ENCODE results near the gene ZCCHC18. TPM values are rescaled to one million over a fixed set of nuclear protein-coding genes. Genes with fewer than 3 reads are reported as not detected.

Gene ZCCHC18
- total RNA-seq, 1 experiment from 2014 or later = not detected

GRCh38 chrX:104135677-104136076 is 23.4 kb downstream of the ZCCHC18 start:
- no peak for ATAC-seq
- Histone ChIP-seq H4K20me1 (ENCODE audit: insufficient read depth) (no peaks in the 10 kb centered on the region), H3K9me3 (ENCODE audit: control insufficient read depth in 1 of 2, insufficient read depth in 1 of 2, low read depth in 1 of 2, low read length in 2 of 2) (no peaks in the 10 kb centered on the region), H3K4me1 (ENCODE audit: control insufficient read depth in 1 of 2, insufficient read depth in 2 of 2, low read length in 2 of 2) (0 out of 4 replicates have a peak, but pooled peaks cover 0 to 2% of the 10 kb centered on the region in 2 experiments), H3K27ac (ENCODE audit: low read depth, low read length) (no peak overlapping the region), H3K4me2 (ENCODE audit: low read length) (no peak overlapping the region), H3K9ac (ENCODE audit: low read length) (no peak overlapping the region), H3K79me2 (ENCODE audit: insufficient read depth, low read length) (no peaks in the 10 kb centered on the region), H3K27me3 (ENCODE audit: insufficient read depth, low read length) (no peaks in the 10 kb centered on the region), H2AFZ (ENCODE audit: low read depth, low read length, poor library complexity, severe bottlenecking) (no peak overlapping the region), H3K36me3 (ENCODE audit: control insufficient read depth in 1 of 2, insufficient read depth in 2 of 2, low read length in 2 of 2) (no peaks in the 10 kb centered on the region), H3K4me3 (replicated peaks in 1 of 2; ENCODE audit: low read depth in 1 of 2, low read length in 2 of 2) (no peak overlapping the region), H3K9me2 (ENCODE audit: insufficient read depth) (no peaks in the 10 kb centered on the region)
- no peak for TF ChIP-seq FOSL1 (IDR thresholded peaks at IDR 0.05; ENCODE audit: low read depth)
- TF ChIP-seq EZH2phosphoT487 (IDR thresholded peaks at IDR 0.05; ENCODE audit: borderline replicate concordance) = no peak
- TF ChIP-seq, protein P1, sequence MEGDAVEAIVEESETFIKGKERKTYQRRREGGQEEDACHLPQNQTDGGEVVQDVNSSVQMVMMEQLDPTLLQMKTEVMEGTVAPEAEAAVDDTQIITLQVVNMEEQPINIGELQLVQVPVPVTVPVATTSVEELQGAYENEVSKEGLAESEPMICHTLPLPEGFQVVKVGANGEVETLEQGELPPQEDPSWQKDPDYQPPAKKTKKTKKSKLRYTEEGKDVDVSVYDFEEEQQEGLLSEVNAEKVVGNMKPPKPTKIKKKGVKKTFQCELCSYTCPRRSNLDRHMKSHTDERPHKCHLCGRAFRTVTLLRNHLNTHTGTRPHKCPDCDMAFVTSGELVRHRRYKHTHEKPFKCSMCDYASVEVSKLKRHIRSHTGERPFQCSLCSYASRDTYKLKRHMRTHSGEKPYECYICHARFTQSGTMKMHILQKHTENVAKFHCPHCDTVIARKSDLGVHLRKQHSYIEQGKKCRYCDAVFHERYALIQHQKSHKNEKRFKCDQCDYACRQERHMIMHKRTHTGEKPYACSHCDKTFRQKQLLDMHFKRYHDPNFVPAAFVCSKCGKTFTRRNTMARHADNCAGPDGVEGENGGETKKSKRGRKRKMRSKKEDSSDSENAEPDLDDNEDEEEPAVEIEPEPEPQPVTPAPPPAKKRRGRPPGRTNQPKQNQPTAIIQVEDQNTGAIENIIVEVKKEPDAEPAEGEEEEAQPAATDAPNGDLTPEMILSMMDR (IDR thresholded peaks at IDR 0.05 in 2 of 3, conservative IDR thresholded peaks at IDR 0.05 in 1 of 3; ENCODE audit: borderline replicate concordance in 1 of 3, insufficient read depth in 1 of 3, low read depth in 2 of 3, low read length in 2 of 3) = no peak
- no peak for TF ChIP-seq POLR2AphosphoS5 (IDR thresholded peaks at IDR 0.05; ENCODE audit: low read depth, low read length)
- no peak for TF ChIP-seq SP1 (IDR thresholded peaks at IDR 0.05; ENCODE audit: low read depth)
- TF ChIP-seq ATF3 (IDR thresholded peaks at IDR 0.05) = no peak
- no peak for TF ChIP-seq EZH2 (IDR thresholded peaks at IDR 0.05)
- TF ChIP-seq RAD21 (IDR thresholded peaks at IDR 0.05; ENCODE audit: low read depth) = no peak
- TF ChIP-seq CEBPB (IDR thresholded peaks at IDR 0.05; ENCODE audit: low read depth) = no peak
- no peak for TF ChIP-seq EGR1 (IDR thresholded peaks at IDR 0.05; ENCODE audit: low read depth)
- TF ChIP-seq REST (IDR thresholded peaks at IDR 0.05; ENCODE audit: low read depth) = no peak
- TF ChIP-seq, protein P2, sequence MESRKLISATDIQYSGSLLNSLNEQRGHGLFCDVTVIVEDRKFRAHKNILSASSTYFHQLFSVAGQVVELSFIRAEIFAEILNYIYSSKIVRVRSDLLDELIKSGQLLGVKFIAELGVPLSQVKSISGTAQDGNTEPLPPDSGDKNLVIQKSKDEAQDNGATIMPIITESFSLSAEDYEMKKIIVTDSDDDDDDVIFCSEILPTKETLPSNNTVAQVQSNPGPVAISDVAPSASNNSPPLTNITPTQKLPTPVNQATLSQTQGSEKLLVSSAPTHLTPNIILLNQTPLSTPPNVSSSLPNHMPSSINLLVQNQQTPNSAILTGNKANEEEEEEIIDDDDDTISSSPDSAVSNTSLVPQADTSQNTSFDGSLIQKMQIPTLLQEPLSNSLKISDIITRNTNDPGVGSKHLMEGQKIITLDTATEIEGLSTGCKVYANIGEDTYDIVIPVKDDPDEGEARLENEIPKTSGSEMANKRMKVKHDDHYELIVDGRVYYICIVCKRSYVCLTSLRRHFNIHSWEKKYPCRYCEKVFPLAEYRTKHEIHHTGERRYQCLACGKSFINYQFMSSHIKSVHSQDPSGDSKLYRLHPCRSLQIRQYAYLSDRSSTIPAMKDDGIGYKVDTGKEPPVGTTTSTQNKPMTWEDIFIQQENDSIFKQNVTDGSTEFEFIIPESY (IDR thresholded peaks at IDR 0.05; ENCODE audit: extremely low read depth, insufficient replicate concordance, low read length) = no peak
- no peak for TF ChIP-seq POLR2A (IDR thresholded peaks at IDR 0.05; ENCODE audit: borderline replicate concordance, extremely low read depth, insufficient read depth, insufficient read length)
- TF ChIP-seq CBX3 (IDR thresholded peaks at IDR 0.05; ENCODE audit: low read depth) = no peak
- no peak for TF ChIP-seq YY1 (IDR thresholded peaks at IDR 0.05; ENCODE audit: extremely low read depth, insufficient replicate concordance, low read depth, low read length)
- TF ChIP-seq, protein P3, sequence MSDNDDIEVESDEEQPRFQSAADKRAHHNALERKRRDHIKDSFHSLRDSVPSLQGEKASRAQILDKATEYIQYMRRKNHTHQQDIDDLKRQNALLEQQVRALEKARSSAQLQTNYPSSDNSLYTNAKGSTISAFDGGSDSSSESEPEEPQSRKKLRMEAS (IDR thresholded peaks at IDR 0.05) = no peak
- TF ChIP-seq ELF1 (IDR thresholded peaks at IDR 0.05; ENCODE audit: borderline replicate concordance, low read depth) = no peak
- TF ChIP-seq TCF7L2 (IDR thresholded peaks at IDR 0.05; ENCODE audit: borderline replicate concordance, extremely low read depth, insufficient read depth, insufficient read length) = no peak
- no peak for TF ChIP-seq SRF (IDR thresholded peaks at IDR 0.05; ENCODE audit: low read depth)
- TF ChIP-seq SIN3A (IDR thresholded peaks at IDR 0.05; ENCODE audit: low read depth) = no peak
- ChIA-PET POLR2A (no interaction called here), CTCF (interaction anchor here (1.4 kb wide), 1 partner anchor 291 kb away, joined by 5 read pairs; no protein-coding TSS in a partner anchor), RAD21 (ENCODE audit: low non-redundant PET in 1 of 2, low total read pairs in 2 of 2, uncharacterized antibody in 2 of 2, unreplicated experiment in 2 of 2) (no interaction called here)
- BruUV-seq (replicated peaks) = no TSS peak
- intact Hi-C loops (cut with micrococcal nuclease) = loop anchor here (1.0 to 10.0 kb wide), 3 partner anchors 37 to 601 kb away; no protein-coding TSS in a partner anchor
- no peak for DNase-seq (ENCODE audit: low read depth, low spot score)
